BE2C (cell line): ENCODE measurements around the gene MINAR1. TPM values are rescaled to one million over a fixed set of nuclear protein-coding genes. Genes with fewer than 3 reads are reported as not detected.

Experiments
- DNase-seq: peaks from one replicate; pipeline ENCODE4 v3.0.0-alpha.2; 2020
- H3K27me3 ChIP-seq: fragments of 250-450 bp; sonication (Bioruptor Pico); 2 replicates; pipeline ENCODE4 v1.5.1; 2020; ENCODE audit warnings: mild to moderate bottlenecking
- H3K36me3 ChIP-seq: fragments of 250-450 bp; sonication (Bioruptor Pico); 2 replicates; pipeline ENCODE4 v1.5.1; 2020; ENCODE audit warnings: mild to moderate bottlenecking
- H3K4me1 ChIP-seq: fragments of 250-450 bp; sonication (Bioruptor Pico); 2 replicates; pipeline ENCODE4 v1.5.1; 2020
- H3K4me3 ChIP-seq: 2 replicates; pipeline ENCODE4 v1.5.1; 2011; ENCODE audit warnings: low read depth, low read length
- H3K9me3 ChIP-seq: fragments of 250-450 bp; sonication (Bioruptor Pico); 2 replicates; pipeline ENCODE4 v1.5.1; 2020
- CTCF ChIP-seq: IDR thresholded peaks from 2 replicates; pipeline ENCODE4 v1.5.1; 2012; ENCODE audit warnings: mild to moderate bottlenecking, low read depth, low read length
- polyA plus RNA-seq: library from polyadenylated mRNA; unstranded; fragments of >200 nt; gene quantifications from one replicate; pipeline ENCODE4 v1.2.1, GENCODE V29; 2012; ENCODE audit warnings: low read depth, missing spikeins; ENCODE audit not compliant: insufficient read length, insufficient read depth

Gene MINAR1
- 3.3 TPM for polyA plus RNA-seq

GRCh38 chr15:79431636-79432344 is at the start of gene MINAR1:
MINAR1 (plus strand) TSS chr15:79432336; CDS start chr15:79456148, 23,812 bp downstream.
- peak within 1 kb of the TSS; percentile 74 for H3K4me3 ChIP-seq
- H3K9me3 ChIP-seq, result peaks cover 2% of the 10 kb centered on the region; the same call in 1 of the 2 replicates
- H3K4me1 ChIP-seq, result no peaks in the 10 kb centered on the region
- H3K27me3 ChIP-seq, result no peaks in the 10 kb centered on the region
- H3K36me3 ChIP-seq, result no peaks in the 10 kb centered on the region
- DNase-seq, result peak; percentile 80
- TF ChIP-seq CTCF, result peak; percentile 36

DNA sequence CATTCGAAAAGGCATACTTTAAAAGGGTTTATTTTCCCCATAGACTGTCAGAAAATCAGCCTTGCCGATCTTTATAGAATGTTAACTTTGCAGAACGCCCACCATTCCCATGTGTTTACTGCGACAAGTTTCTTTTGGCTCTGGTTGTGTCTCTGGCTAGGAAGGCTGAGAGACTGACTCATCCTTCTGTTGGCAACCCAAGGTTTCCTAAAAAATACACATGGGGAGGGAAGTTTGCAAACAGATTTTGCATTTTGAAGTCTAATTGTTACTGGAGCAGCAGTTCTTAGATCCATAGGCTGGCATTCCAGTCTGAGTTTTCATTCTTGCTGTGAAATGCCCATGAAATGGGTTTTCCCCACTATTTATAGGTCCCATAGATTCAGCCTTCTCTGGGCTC is 37.9 kb upstream of the MINAR1 start:
- H3K27me3 ChIP-seq, result no peaks in the 10 kb centered on the region
- no peak for DNase-seq
- H3K36me3 ChIP-seq, result no peaks in the 10 kb centered on the region; the same call in 1 of the 2 replicates
- H3K4me3 ChIP-seq, result no peak overlapping the region
- H3K4me1 ChIP-seq, result peaks cover 3% of the 10 kb centered on the region; the same call in 1 of the 2 replicates
- TF ChIP-seq CTCF, result no peak
- no peaks in the 10 kb centered on the region for H3K9me3 ChIP-seq

GRCh38 chr15:79396850-79397249 is 35.3 kb upstream of the MINAR1 start:
- Histone ChIP-seq H3K36me3 (no peaks in the 10 kb centered on the region), H3K27me3 (no peaks in the 10 kb centered on the region), H3K4me3 (no peak overlapping the region), H3K4me1 (peaks cover 3% of the 10 kb centered on the region; the same call in 1 of the 2 replicates), H3K9me3 (no peaks in the 10 kb centered on the region)
- DNase-seq, result no peak
- no peak for TF ChIP-seq CTCF

- Histone ChIP-seq H3K4me3 (no peak overlapping the region), H3K9me3 (no peaks in the 10 kb centered on the region), H3K36me3 (no peaks in the 10 kb centered on the region), H3K4me1 (peaks cover 3% of the 10 kb centered on the region; the same call in 1 of the 2 replicates), H3K27me3 (no peaks in the 10 kb centered on the region)
- no peak for DNase-seq
- TF ChIP-seq CTCF, result no peak
These were observed 34.7 kb upstream of the MINAR1 start for GRCh38 chr15:79397269-79397910.

DNA sequence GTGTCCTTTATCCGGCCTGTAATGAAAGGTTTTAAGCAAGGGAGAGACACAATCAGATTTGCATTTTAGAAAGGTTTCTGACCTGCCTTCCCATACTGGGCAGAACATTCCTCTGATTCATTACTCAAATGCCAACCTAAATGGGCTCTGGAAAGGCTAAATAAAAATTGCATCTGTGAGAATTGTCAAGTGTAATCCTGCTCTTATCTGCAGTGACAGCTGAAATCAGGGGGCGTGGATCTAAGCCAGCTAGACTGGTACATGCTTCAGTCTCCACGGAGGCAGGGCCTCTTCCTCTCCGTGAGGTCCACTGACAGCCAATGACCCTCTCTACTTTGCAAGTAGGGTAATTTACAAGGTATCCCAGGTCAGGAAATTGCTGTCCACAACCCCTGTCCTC is 32.5 kb upstream of the MINAR1 start:
- Histone ChIP-seq H3K9me3 (no peaks in the 10 kb centered on the region), H3K36me3 (no peaks in the 10 kb centered on the region), H3K4me1 (peaks cover 3% of the 10 kb centered on the region; the same call in 1 of the 2 replicates), H3K27me3 (no peaks in the 10 kb centered on the region), H3K4me3 (no peak overlapping the region)
- no peak for TF ChIP-seq CTCF
- DNase-seq, result no peak

GRCh38 chr15:79400650-79401049 is 31.5 kb upstream of the MINAR1 start:
- H3K27me3 ChIP-seq, result no peaks in the 10 kb centered on the region
- TF ChIP-seq CTCF, result no peak
- DNase-seq, result no peak

More at GRCh38 chr15:79400650-79401049, 31.5 kb upstream of the MINAR1 start:
- H3K4me3 ChIP-seq, result no peak overlapping the region
- H3K9me3 ChIP-seq, result no peaks in the 10 kb centered on the region
- peaks cover 3% of the 10 kb centered on the region; the same call in 1 of the 2 replicates for H3K4me1 ChIP-seq
- H3K36me3 ChIP-seq, result no peaks in the 10 kb centered on the region
